Medulla oblongata (tissue), 1 donor: Measurements from ENCODE around the gene NPY2R.

Source experiments
- DNase-seq: peaks from one replicate; pipeline ENCODE4 v3.0.0-alpha.2; 2015; ENCODE audit errors: extremely low spot score

NPY2R gene

DNA sequence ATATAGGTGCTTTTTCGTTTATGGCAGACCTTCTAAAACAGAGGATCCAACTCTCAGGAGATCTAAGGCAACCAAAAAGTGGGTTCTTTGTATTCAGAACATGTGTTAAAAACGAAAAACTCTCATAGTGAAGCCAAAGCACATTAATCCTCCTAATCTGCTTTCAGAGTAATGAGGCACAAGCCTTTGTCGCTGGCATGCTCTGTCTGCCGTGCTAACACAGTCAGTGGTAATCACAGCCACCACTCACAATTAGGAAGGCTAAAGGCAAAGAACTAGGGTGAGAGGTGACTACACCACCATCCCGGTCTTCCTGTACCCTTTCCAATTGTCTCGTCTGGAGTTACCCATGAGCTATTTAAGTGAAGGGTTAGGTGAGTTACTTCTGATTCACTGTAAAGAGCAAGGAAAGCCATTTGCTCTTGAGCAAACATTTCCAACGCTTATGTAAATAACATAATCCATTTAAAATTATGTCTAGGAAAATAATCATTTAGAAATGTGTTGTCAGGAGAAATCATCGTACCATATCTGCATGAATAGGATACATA is 40.7 kb downstream of the NPY2R start:
- DNase-seq: no peak

- no peak for DNase-seq
Observed at GRCh38 chr4:155252327-155252726, 43.9 kb downstream of the NPY2R start.

DNA sequence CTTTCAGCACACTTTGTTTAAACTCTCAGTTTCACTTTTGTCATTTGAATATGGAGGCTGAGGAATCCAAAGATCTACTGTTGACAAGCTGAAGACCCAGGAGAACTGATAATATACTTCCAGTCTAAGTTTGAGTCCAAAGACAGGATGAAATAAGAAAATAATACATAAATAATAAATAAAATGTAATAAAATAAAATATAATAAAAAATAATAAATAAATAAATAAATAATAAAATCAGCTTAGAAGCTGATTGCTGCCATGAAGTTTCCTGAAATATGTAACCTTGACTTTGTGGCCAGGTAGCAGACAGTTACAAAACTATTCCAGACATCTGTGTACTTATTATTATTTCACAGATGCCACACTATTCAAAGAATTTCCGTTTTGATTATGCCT is 55.0 kb downstream of the NPY2R start:
- no peak for DNase-seq

GRCh38 chr4:155265113-155265512 is 56.7 kb downstream of the NPY2R start:
- DNase-seq: no peak
